GM18517 (cell line): ENCODE results near the gene NEMP1.
"Not testable (repeated sequence)": the region's sequence is repeated elsewhere in the genome, so short reads cannot be mapped to it uniquely, and the experiment has no call there.

Experiments
- ATAC-seq: cut with Tn5 transposase; IDR thresholded peaks from one replicate; pipeline ENCODE4 v1.9.1; 2021; ENCODE audit warnings: mild to moderate bottlenecking, moderate library complexity; ENCODE audit not compliant: unreplicated experiment

NEMP1 gene

GRCh38 chr12:57033431-57033830 is 45.2 kb downstream of the NEMP1 start:
- ATAC-seq: no peak

GRCh38 chr12:57031789-57032188 is 46.8 kb downstream of the NEMP1 start:
- ATAC-seq: no peak

- ATAC-seq: no peak
Observed at GRCh38 chr12:57031138-57031725, 47.4 kb downstream of the NEMP1 start.

GRCh38 chr12:57029457-57029856 is 49.1 kb downstream of the NEMP1 start:
- no peak for ATAC-seq

GRCh38 chr12:57027805-57028153 is 50.8 kb downstream of the NEMP1 start:
- no peak for ATAC-seq

GRCh38 chr12:57027011-57027804 is 51.4 kb downstream of the NEMP1 start:
- ATAC-seq: no peak

- no peak for ATAC-seq
Observed at GRCh38 chr12:57025196-57025595, 53.4 kb downstream of the NEMP1 start.

GRCh38 chr12:57022324-57022723 is 56.3 kb downstream of the NEMP1 start:
- ATAC-seq: not testable (repeated sequence)

- no peak for ATAC-seq
Observed at GRCh38 chr12:57019983-57020719, 58.4 kb downstream of the NEMP1 start.

- no peak for ATAC-seq
Observed at GRCh38 chr12:57018906-57019305, 59.7 kb downstream of the NEMP1 start.

GRCh38 chr12:57018353-57018752 is 60.2 kb downstream of the NEMP1 start:
- not testable (repeated sequence) for ATAC-seq

- ATAC-seq: no peak
Observed at GRCh38 chr12:57016348-57016747, 62.2 kb downstream of the NEMP1 start, which contains the start of gene TAC3. TSS of gene TAC3 (minus strand) at chr12:57016529. CDS start at chr12:57015797, 732 bp downstream.

- ATAC-seq: peak; percentile 67
Observed at GRCh38 chr12:57012600-57013465, 65.8 kb downstream of the NEMP1 start.

- no peak for ATAC-seq
Observed at GRCh38 chr12:57011438-57012424, 66.9 kb downstream of the NEMP1 start.

- no peak for ATAC-seq
Observed at GRCh38 chr12:57010627-57011247, 67.9 kb downstream of the NEMP1 start.

GRCh38 chr12:57009949-57010626 is 68.5 kb downstream of the NEMP1 start:
- ATAC-seq: no peak

GRCh38 chr12:57008178-57008577 is 70.4 kb downstream of the NEMP1 start:
- ATAC-seq: no peak

- ATAC-seq: no peak
Observed at GRCh38 chr12:57006809-57007475, 71.6 kb downstream of the NEMP1 start.
